ENCODE measurements around the gene ZNF184. TPM values are rescaled to one million over a fixed set of nuclear protein-coding genes. Genes with fewer than 3 reads are reported as not detected.

Gene ZNF184
- 7.6 and 8.0 TPM in 2 replicates for total RNA-seq

DNA sequence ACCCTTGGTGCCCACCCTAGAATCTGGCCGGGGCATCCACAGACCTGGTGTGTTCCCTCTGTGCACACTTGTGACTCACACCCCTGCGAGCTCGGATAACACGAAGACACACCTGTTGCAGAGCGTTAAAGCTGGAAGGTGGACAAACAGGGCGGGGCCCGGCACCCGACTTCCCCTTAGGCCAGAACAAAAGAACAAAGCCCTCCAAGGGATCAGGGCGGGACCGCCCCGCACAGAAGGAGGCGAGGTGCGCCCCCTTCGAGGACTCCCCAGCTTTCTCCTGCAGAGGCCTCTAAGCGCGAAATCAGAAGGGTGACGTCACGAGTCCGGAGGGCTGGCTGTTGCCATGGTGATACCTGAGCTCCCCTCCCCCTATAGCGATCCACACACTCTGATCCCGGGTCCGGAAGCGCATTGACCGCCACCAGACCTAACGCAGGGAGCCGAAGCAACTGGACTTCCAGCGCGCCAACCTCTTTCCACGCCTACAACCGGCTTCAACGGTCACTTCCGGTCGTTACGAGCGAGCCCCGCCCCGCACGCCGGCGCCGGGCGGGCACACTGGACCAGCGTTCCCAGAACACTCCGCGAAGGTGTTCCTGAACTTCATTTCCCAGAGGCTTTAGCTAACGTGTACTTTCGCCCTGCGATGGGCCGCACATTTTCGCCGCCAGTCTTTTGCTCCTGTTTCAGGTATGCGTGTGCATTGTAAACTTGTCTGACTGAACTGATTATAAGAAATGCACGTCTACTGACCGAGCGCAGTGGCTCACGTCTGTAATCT lies at the start of gene ZNF184:
Gene ZNF184 (minus strand): TSS at position 489 of the 784 bp plus-strand sequence. CDS start 811 bp downstream, outside the sequence.
- DNase-seq (ENCODE audit: low spot score), result peak; percentile 85
- Mint-ChIP-seq H3K27me3 (ENCODE audit: insufficient read depth) (no peaks in the 10 kb centered on the region), H3K9me3 (peaks cover 6% of the 10 kb centered on the region), H3K4me3 (peak within 1 kb of the TSS; percentile 89), H3K27ac (peak within 1 kb of the TSS; percentile 93), H3K4me1 (ENCODE audit: low read depth) (peaks cover 46% of the 10 kb centered on the region), H3K36me3 (ENCODE audit: low read depth) (peaks cover 31% of the 10 kb centered on the region)
- intact Hi-C loops (cut with micrococcal nuclease), result loop anchor here (1.0 to 10.0 kb wide), 13 partner anchors 30 to 1515 kb away; partner anchors contain the start of genes ABT1, ZKSCAN8 and ZSCAN26

DNA sequence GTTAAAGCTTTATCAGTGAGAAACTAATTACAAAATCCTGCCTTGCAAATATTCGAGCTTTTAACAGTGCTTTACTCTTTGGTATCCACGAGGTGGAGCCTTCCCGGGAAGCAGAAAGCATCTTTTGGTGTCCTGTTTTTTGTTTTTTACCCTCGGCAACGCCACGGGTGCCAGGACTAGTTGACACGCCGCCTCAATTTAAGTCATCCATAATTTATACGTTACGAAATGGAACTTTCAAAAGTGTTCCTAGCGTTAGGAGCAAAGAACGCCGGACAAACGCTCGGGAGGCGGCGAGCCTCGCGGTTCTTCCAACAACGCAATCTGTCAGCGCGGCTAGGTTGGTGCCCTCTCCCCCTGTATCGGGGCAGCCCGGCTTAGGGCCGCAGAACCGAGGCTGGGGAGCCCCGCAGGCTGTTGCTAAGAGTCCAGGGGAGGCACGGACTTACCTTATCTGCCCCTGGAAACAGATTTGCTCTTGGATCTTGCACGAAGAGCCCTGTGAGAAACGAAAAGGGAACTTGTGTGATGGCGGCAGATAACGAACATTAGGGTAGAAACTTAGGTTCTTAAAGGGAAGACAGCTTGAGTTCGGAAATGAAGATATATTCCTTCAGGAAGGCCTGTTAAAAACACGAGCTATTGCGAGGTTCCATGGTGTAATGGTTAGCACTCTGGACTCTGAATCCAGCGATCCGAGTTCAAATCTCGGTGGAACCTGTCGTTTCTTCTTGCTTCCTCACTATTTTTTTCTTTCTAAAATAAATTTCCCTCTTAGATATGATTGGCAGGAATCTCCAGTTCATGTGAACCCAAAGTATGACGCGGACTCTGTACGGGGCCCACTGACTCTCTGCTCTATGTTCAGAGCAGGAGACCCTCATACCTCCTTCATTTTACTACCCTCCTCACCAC lies 46.2 kb upstream of the ZNF184 start:
- Mint-ChIP-seq H3K4me1 (ENCODE audit: low read depth) (peaks cover 16% of the 10 kb centered on the region), H3K36me3 (ENCODE audit: low read depth) (peaks cover 2% of the 10 kb centered on the region), H3K9me3 (no peaks in the 10 kb centered on the region), H3K27ac (peak overlapping the region; percentile 86), H3K4me3 (peak overlapping the region; percentile 89), H3K27me3 (ENCODE audit: insufficient read depth) (peaks cover 25% of the 10 kb centered on the region)
- DNase-seq (ENCODE audit: low spot score), result peak; percentile 40
- intact Hi-C loops (cut with micrococcal nuclease), result loop anchor here (1.0 to 2.0 kb wide), 10 partner anchors 16 to 384 kb away; no protein-coding TSS in a partner anchor

DNA sequence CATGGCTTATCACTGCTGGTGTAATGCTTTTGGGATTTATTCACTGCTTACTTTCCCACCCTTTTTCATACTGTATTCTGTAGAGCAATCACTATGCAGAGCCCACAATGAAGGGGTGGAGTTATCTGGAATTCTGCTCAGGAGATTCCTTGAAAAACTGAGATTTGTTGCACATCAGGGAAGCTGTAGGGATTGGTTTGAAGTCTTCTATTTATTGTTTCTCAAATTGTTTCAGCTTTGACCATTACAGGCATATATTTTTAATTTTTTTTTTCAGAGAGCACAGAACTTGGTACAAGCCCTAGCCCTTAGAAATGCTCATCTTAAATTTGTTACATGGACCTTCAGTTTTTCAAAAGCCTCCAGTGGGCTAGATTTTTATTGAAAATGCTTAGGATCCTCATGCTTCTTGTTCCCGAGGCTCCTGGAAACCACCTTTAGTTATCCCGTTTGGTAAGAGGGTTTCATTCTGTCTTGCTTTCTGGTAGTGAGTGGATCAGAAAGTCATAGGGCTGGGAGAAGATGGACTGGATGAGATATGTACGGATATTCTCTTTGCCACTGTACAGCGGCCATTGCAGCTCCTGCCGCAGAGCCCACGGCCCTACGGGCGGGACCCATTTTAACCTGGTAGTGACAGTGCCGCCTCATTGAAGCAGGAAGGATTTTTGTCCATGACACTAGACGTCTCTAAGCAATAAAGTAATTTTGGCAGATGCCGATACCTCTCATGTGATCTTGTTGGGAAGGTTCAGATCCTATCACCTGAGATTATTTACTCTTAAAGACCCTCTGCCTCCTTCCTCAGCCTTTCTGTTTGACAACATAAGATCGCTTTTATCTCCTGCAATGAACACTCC lies 45.3 kb upstream of the ZNF184 start:
- H3K4me1 Mint-ChIP-seq (ENCODE audit: low read depth), result peaks cover 16% of the 10 kb centered on the region
- intact Hi-C loops (cut with micrococcal nuclease), result loop anchor here (1.0 to 2.0 kb wide), 3 partner anchors 278 to 385 kb away; no protein-coding TSS in a partner anchor
- peak overlapping the region; percentile 86 for H3K27ac Mint-ChIP-seq
- no peak for DNase-seq (ENCODE audit: low spot score)
- peak overlapping the region; percentile 89 for H3K4me3 Mint-ChIP-seq
- H3K27me3 Mint-ChIP-seq (ENCODE audit: insufficient read depth), result peaks cover 30% of the 10 kb centered on the region
- H3K9me3 Mint-ChIP-seq, result no peaks in the 10 kb centered on the region
- peaks cover 2% of the 10 kb centered on the region for H3K36me3 Mint-ChIP-seq (ENCODE audit: low read depth)

DNA sequence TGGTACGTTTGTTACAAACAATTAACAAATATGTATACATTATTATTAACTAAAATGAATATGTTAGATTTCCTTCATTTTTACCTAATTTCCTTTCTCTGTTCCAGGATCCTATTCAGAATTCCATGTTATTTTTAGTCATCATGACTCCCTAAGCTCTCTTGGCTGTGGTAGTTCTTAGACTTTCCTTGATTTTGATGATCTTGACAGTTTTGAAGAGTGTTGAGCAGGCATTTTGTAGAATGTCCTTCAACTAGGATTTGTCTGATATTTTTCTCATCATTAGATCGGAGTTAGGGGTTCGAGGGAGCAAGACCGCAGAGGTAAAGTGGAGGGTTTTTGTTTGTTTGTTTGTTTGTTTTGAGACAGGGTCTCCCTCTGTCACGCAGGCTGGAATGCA lies 44.3 kb upstream of the ZNF184 start:
- no peak for DNase-seq (ENCODE audit: low spot score)
- H3K36me3 Mint-ChIP-seq (ENCODE audit: low read depth), result peaks cover 2% of the 10 kb centered on the region
- no peaks in the 10 kb centered on the region for H3K9me3 Mint-ChIP-seq
- no peak overlapping the region for H3K27ac Mint-ChIP-seq
- intact Hi-C loops (cut with micrococcal nuclease), result no loop called here
- no peak overlapping the region for H3K4me3 Mint-ChIP-seq
- peaks cover 34% of the 10 kb centered on the region for H3K27me3 Mint-ChIP-seq (ENCODE audit: insufficient read depth)
- H3K4me1 Mint-ChIP-seq (ENCODE audit: low read depth), result peaks cover 16% of the 10 kb centered on the region

DNA sequence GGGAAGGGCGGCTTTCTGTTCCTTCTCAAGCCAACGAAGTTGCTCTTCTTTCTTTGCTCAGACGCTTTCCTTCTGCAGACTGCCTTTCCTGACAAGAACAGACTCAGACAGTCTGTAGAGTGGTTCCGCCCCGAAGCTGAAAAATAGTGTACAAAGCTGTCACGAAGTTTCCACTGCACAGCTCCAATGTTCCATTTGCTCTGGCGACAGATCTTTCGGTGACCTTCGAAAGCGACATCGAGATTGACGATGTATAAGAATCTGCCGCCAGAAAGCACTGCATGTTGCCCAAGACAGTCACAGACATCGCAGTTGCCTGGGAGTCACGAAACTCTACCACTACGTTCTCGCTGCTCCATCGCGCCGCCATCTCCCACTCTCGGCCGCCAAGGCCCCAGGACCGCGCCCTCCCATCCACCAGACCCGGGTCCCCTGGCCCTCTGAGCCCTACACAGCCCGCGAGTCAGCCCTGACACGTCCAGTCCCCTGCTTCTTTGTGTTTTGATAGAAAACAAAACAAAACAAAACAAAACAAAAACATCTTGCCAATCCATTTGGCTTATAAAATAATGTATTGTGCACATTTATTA lies 42.1 kb upstream of the ZNF184 start:
- intact Hi-C loops (cut with micrococcal nuclease), result no loop called here
- Mint-ChIP-seq H3K4me3 (peak overlapping the region; percentile 13), H3K9me3 (no peaks in the 10 kb centered on the region), H3K36me3 (ENCODE audit: low read depth) (peaks cover 2% of the 10 kb centered on the region), H3K27ac (no peak overlapping the region), H3K4me1 (ENCODE audit: low read depth) (peaks cover 16% of the 10 kb centered on the region), H3K27me3 (ENCODE audit: insufficient read depth) (peaks cover 43% of the 10 kb centered on the region)
- no peak for DNase-seq (ENCODE audit: low spot score)

DNA sequence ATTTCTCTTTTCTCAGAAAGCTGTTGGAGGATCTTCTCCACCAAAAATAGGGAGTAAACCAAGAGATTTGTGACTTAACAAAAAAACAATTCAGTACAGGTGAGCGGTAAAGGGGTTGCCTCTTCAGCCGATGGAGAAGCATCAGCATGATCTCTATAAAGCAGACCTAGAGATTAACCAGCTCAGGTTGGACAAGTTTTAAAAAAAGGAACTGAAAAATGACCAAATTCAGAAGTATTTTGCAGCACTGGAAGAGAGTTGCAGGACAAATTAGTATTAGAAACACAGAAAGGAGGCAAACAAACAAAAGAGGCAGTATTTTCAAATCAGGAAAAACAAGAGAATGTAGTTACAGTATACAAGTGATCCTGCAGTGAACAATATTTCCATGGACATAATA lies 39.6 kb upstream of the ZNF184 start:
- no peak for DNase-seq (ENCODE audit: low spot score)
- Mint-ChIP-seq H3K4me3 (no peak overlapping the region), H3K9me3 (no peaks in the 10 kb centered on the region), H3K36me3 (ENCODE audit: low read depth) (no peaks in the 10 kb centered on the region), H3K27me3 (ENCODE audit: insufficient read depth) (peaks cover 42% of the 10 kb centered on the region), H3K4me1 (ENCODE audit: low read depth) (no peaks in the 10 kb centered on the region), H3K27ac (no peak overlapping the region)
- intact Hi-C loops (cut with micrococcal nuclease), result no loop called here

DNA sequence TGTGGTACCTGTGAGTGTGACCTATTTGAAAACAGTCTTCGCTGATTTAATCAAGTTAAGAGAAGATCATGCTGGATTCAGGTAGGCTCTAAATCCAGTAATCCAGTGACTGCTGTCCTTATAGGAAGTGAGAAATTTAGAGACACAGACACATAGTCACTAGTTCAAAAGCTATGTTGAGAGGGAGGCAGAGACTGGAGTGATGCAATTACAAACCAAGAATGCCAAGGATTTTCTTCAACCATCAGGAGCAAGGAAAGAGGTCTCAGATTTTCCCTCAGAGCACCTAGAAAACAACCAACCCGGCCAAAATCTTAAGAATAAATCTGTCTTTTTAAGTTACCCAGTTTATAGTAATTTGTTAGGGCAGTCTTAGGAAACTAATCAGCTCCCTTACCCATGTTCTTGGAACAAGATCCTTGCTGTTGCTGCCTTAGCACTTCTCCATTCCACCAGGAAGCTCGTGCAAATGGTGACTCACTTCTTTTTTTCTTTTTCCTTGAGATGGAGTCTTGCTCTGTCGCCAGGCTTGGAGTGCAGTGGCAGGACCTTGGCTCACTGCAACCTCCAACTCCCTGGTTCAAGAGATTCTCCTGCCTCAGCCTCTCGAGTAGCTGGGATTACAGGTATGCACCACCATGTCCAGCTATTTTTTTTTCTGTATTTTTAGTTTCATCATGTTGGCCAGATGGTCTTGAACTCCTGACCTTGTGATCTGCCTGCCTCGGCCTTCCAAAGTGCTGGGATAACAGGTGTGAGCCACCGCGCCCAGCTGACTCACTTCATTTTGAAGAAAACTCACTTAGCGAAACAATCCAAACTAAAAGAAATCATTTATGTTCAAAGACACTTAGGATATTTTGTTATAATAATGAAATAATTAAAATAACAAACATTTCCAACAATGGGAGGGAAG lies 34.4 kb upstream of the ZNF184 start:
- intact Hi-C loops (cut with micrococcal nuclease), result no loop called here
- no peak overlapping the region for H3K4me3 Mint-ChIP-seq
- peaks cover 23% of the 10 kb centered on the region for H3K4me1 Mint-ChIP-seq (ENCODE audit: low read depth)
- peaks cover 32% of the 10 kb centered on the region for H3K27me3 Mint-ChIP-seq (ENCODE audit: insufficient read depth)
- H3K27ac Mint-ChIP-seq, result no peak overlapping the region
- no peaks in the 10 kb centered on the region for H3K9me3 Mint-ChIP-seq
- H3K36me3 Mint-ChIP-seq (ENCODE audit: low read depth), result no peaks in the 10 kb centered on the region
- no peak for DNase-seq (ENCODE audit: low spot score)

DNA sequence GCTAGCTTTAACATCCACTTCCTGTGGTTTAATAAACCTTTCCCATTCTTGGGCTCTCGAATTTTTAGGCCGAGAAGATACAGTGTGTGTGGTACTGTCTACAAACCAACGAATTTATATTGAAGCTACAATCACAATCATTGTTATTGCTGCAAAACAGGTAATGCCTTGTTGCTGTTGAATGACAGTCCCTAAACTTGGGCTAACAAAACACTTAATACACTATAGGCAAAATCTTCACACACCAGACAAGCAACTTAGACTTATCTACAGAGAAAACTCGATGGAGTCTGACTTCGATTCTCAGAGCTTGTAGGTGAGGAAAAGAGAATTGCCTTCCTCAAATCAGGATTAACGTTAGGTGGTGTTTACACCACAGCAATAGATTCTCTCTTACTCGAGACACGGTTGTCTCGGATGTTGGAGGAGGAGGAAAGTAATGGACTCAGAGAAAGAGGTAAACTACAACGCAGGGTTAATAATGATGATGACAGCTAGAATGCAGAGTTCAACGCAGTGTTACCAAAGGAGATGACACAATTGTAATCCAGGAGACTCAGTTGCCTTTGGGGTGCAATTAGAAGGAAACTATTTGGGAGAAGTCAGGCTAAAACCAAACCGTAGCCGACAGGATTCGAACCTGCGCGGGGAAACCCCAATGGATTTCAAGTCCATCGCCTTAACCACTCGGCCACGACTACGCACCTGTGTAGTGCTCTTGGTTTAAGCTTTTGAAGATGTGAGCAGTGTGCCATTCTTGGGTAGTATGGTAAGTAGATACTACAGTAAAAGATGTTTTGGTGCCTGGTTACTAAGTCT lies 32.5 kb upstream of the ZNF184 start:
- Mint-ChIP-seq H3K27me3 (ENCODE audit: insufficient read depth) (peaks cover 31% of the 10 kb centered on the region), H3K9me3 (no peaks in the 10 kb centered on the region), H3K27ac (no peak overlapping the region), H3K36me3 (ENCODE audit: low read depth) (no peaks in the 10 kb centered on the region), H3K4me1 (ENCODE audit: low read depth) (peaks cover 32% of the 10 kb centered on the region), H3K4me3 (no peak overlapping the region)
- no peak for DNase-seq (ENCODE audit: low spot score)
- intact Hi-C loops (cut with micrococcal nuclease), result no loop called here

DNA sequence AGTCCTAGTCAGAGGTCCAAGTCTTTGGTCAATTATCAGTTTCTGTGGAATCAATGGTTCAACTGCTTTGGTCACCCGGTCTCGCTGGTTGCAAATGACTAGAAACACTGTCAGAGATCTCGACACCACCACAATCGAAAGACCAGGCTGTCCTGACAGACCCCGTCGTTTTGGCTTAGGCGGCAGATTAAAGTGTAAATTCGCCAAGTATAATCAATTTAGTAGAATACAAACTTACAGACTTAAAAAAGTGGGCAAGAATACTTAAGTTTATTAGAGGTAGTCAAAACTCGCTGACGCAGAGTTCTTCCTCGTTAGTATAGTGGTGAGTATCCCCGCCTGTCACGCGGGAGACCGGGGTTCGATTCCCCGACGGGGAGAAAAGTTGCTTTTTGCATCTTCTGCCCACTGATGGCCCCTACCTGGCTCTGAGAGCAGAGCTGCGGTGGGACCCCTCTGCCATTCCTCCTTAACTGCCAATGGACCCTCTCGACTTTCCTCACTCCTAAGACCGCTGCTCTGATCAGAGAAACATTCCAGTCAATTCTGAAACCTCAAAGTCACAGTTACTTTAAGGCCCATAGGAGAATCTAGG lies 30.6 kb upstream of the ZNF184 start:
- peaks cover 42% of the 10 kb centered on the region for H3K27me3 Mint-ChIP-seq (ENCODE audit: insufficient read depth)
- H3K9me3 Mint-ChIP-seq, result no peaks in the 10 kb centered on the region
- H3K27ac Mint-ChIP-seq, result peak overlapping the region; percentile 82
- peak; percentile 60 for DNase-seq (ENCODE audit: low spot score)
- peak overlapping the region; percentile 90 for H3K4me3 Mint-ChIP-seq
- intact Hi-C loops (cut with micrococcal nuclease), result loop anchor here (1.0 to 5.0 kb wide), 12 partner anchors 8 to 1439 kb away; partner anchors contain the start of gene ZNF184
- H3K36me3 Mint-ChIP-seq (ENCODE audit: low read depth), result no peaks in the 10 kb centered on the region
- peaks cover 32% of the 10 kb centered on the region for H3K4me1 Mint-ChIP-seq (ENCODE audit: low read depth)

Measured in activated T-helper 1 cell treated with anti-CD3 and anti-CD28 coated beads, Interleukin-12 subunit alpha, Interleukin-12 subunit beta, Interleukin-2, Interleukin-4 antibody, amounts not matched to agents 30 ng/mL and 10 ng/mL and 1 ng/mL, durations not matched to agents 14 hours and 24 hours and 36 hours (primary cell).